Neural cell (in vitro differentiated cells): ENCODE results near the gene LMOD1.

Experiments
- CTCF ChIP-seq: fragments of 450-650 bp; IDR thresholded peaks from 2 replicates; pipeline ENCODE4 v1.5.1; 2014; ENCODE audit warnings: antibody characterized with exemption, mild to moderate bottlenecking, moderate library complexity; ENCODE audit not compliant: poor library complexity, severe bottlenecking
- EZH2 ChIP-seq: fragments of 200-600, 300-800 bp; shearing (Covaris generic), sonication (generic); IDR thresholded peaks from 2 replicates; pipeline ENCODE4 v1.6.1; 2014; ENCODE audit warnings: antibody characterized with exemption, low read length, borderline replicate concordance, mild to moderate bottlenecking; ENCODE audit not compliant: insufficient read depth, poor library complexity, severe bottlenecking
- POLR2AphosphoS5 ChIP-seq: IDR thresholded peaks from 2 replicates; pipeline ENCODE4 v1.6.1; 2012
- REST ChIP-seq: IDR thresholded peaks from 2 replicates; pipeline ENCODE4 v1.6.1; 2012; ENCODE audit warnings: borderline replicate concordance
- SMC3 ChIP-seq: fragments of 450-650 bp; conservative IDR thresholded peaks from 2 replicates; pipeline ENCODE4 v1.6.1; 2014; ENCODE audit warnings: antibody characterized with exemption, mild to moderate bottlenecking, moderate library complexity; ENCODE audit not compliant: poor library complexity

- TF ChIP-seq POLR2AphosphoS5 (no peak), EZH2 (no peak), CTCF (no peak), SMC3 (no peak), REST (no peak)
These were observed 48.0 kb downstream of the LMOD1 start for GRCh38 chr1:201898240-201898894.
